Ovary (tissue), 3 donors: Measurements from ENCODE around the gene LPCAT2.

Experiments used
- EP300 ChIP-seq: sonication (generic); formaldehyde crosslinking; IDR thresholded peaks from one replicate; pipeline ENCODE4 v1.6.1; 2017; ENCODE audit warnings: antibody characterized with exemption
- POLR2A ChIP-seq: fragments of 450-650 bp; IDR thresholded peaks from one replicate; pipeline ENCODE4 v1.6.1; 2017; ENCODE audit warnings: antibody characterized with exemption, mild to moderate bottlenecking, moderate library complexity
- TF ChIP-seq, protein P1 (sequence below), 3 donors: fragments of 450-650 bp in 2 of 3; fragments of 200-600 bp in 1 of 3; IDR thresholded peaks; one replicate each; pipeline versions ENCODE4 v1.5.1 to v1.8.0; 2016 to 2022; ENCODE audit warnings: antibody characterized with exemption in 3 of 3, mild to moderate bottlenecking in 1 of 3
- donor health status: DM: no; HTN: no; CAD: no.

DNA sequence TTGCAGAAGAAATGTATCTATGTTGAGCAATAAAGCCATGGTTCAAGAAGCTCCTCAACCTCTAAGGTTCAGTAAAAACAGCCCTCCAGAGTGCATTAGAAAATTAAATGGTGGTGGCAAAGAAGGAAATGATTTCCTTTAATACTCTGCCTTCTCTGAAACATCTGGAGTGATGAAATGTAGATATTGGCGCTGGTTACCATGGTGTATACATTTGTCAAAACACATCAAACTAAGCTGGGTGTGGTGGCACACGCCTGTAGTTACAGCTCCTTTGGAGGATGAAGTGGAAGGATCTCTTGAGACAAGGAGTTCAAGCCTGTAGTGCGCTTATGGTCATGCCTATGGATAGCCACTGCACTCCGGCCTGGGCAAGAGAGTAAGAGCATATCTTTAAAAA, 63.6 kb downstream of the LPCAT2 start:
- TF ChIP-seq, protein P1, sequence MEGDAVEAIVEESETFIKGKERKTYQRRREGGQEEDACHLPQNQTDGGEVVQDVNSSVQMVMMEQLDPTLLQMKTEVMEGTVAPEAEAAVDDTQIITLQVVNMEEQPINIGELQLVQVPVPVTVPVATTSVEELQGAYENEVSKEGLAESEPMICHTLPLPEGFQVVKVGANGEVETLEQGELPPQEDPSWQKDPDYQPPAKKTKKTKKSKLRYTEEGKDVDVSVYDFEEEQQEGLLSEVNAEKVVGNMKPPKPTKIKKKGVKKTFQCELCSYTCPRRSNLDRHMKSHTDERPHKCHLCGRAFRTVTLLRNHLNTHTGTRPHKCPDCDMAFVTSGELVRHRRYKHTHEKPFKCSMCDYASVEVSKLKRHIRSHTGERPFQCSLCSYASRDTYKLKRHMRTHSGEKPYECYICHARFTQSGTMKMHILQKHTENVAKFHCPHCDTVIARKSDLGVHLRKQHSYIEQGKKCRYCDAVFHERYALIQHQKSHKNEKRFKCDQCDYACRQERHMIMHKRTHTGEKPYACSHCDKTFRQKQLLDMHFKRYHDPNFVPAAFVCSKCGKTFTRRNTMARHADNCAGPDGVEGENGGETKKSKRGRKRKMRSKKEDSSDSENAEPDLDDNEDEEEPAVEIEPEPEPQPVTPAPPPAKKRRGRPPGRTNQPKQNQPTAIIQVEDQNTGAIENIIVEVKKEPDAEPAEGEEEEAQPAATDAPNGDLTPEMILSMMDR (IDR thresholded peaks at IDR 0.05) = no peak
- no peak for TF ChIP-seq EP300
- TF ChIP-seq POLR2A = no peak
